Esophagus (tissue), 2 donors: ENCODE measurements around the gene WIPI1. TPM values are rescaled to one million over a fixed set of nuclear protein-coding genes. Genes with fewer than 3 reads are reported as not detected.

Experiments
- H3K27ac ChIP-seq, 2 donors: one replicate each; pipeline ENCODE4 v1.5.1; 2013; ENCODE audit warnings: low read depth in 2 of 2, mild to moderate bottlenecking in 2 of 2, inconsistent platforms in 1 of 2, low read length in 1 of 2, moderate library complexity in 1 of 2
- H3K27me3 ChIP-seq, 2 donors: one replicate each; pipeline ENCODE4 v1.6.1; 2013; ENCODE audit warnings: low read length in 2 of 2, control low read depth in 1 of 2, mild to moderate bottlenecking in 1 of 2; ENCODE audit not compliant: insufficient read depth in 2 of 2, control insufficient read depth in 1 of 2
- H3K36me3 ChIP-seq, 2 donors: one replicate each; pipeline ENCODE4 v1.6.1; 2013; ENCODE audit warnings: low read length in 1 of 2; ENCODE audit not compliant: control insufficient read depth in 2 of 2, insufficient read depth in 2 of 2
- H3K4me1 ChIP-seq, 2 donors: one replicate each; pipeline ENCODE4 v1.6.1; 2013; ENCODE audit warnings: low read length in 1 of 2; ENCODE audit not compliant: control insufficient read depth in 2 of 2, insufficient read depth in 2 of 2
- H3K4me3 ChIP-seq, 2 donors: one replicate each; pipeline ENCODE4 v1.5.1; 2013; ENCODE audit warnings: low read length in 2 of 2, mild to moderate bottlenecking in 2 of 2, low read depth in 1 of 2, moderate library complexity in 1 of 2
- H3K9me3 ChIP-seq, 2 donors: one replicate each; pipeline ENCODE4 v1.6.1; 2013; ENCODE audit warnings: mild to moderate bottlenecking in 2 of 2, low read depth in 1 of 2, low read length in 1 of 2, moderate library complexity in 1 of 2; ENCODE audit not compliant: control insufficient read depth in 2 of 2, insufficient read depth in 1 of 2
- WGBS, 2 donors: extraction: QIAGEN DNeasy Blood & Tissue Kit; methylation state at CpG; one replicate each; pipeline ENCODE4 v1.1.7; 2013; 5-methylcytosine and 5-hydroxymethylcytosine counted together
- polyA plus RNA-seq, 2 donors: library from polyadenylated mRNA; stranded (reverse); fragments of 200-250 nt; gene quantifications; one replicate each; pipeline ENCODE4 v1.2.3, GENCODE V29; 2013
- donor health status: healthy with polysubstance abuse.
- donor health status: Bipolar disorder and iron deficiency.

The WIPI1 gene
- polyA plus RNA-seq, 2 donors = 10.8 to 22.4 TPM

- WGBS, 2 donors = 76 to 86% methylated on average over 1 of the region's 1 CpG
- H3K4me3 ChIP-seq = no peak overlapping the region
- H3K4me1 ChIP-seq = no peaks in the 10 kb centered on the region
- H3K36me3 ChIP-seq = no peaks in the 10 kb centered on the region
- H3K27me3 ChIP-seq = no peaks in the 10 kb centered on the region
- H3K9me3 ChIP-seq = no peaks in the 10 kb centered on the region
- H3K27ac ChIP-seq = no peak overlapping the region
These were observed 54.2 kb downstream of the WIPI1 start for GRCh38 chr17:68403122-68403521.

- Histone ChIP-seq H3K27ac (no peak overlapping the region), H3K4me3 (no peak overlapping the region), H3K27me3 (no peaks in the 10 kb centered on the region), H3K36me3 (no peaks in the 10 kb centered on the region), H3K4me1 (no peaks in the 10 kb centered on the region), H3K9me3 (no peaks in the 10 kb centered on the region)
- WGBS, 2 donors = 85 to 93% methylated on average over 7 of the region's 7 CpGs
These were observed 56.0 kb downstream of the WIPI1 start for GRCh38 chr17:68401288-68401687.

- peaks cover 0 to 2% of the 10 kb centered on the region in 2 donors for H3K36me3 ChIP-seq
- H3K4me1 ChIP-seq = no peaks in the 10 kb centered on the region
- H3K9me3 ChIP-seq = no peaks in the 10 kb centered on the region
- H3K27ac ChIP-seq = no peak overlapping the region
- H3K27me3 ChIP-seq = no peaks in the 10 kb centered on the region
- H3K4me3 ChIP-seq = no peak overlapping the region
- WGBS, 2 donors = 77 to 82% methylated on average over 4 of the region's 4 CpGs
These were observed 56.9 kb downstream of the WIPI1 start for GRCh38 chr17:68400404-68400735.

- no peak overlapping the region for H3K4me3 ChIP-seq
- no peaks in the 10 kb centered on the region for H3K4me1 ChIP-seq
- 55 to 59% methylated on average over 19 of the region's 19 CpGs for WGBS, 2 donors
These were observed 57.5 kb downstream of the WIPI1 start for GRCh38 chr17:68399638-68400403.

GRCh38 chr17:68398691-68399637 lies 58.3 kb downstream of the WIPI1 start:
- H3K9me3 ChIP-seq = peaks cover 4 to 5% of the 10 kb centered on the region in 2 donors
- no peaks in the 10 kb centered on the region for H3K27me3 ChIP-seq
- H3K27ac ChIP-seq = no peak overlapping the region
- peaks cover 0 to 2% of the 10 kb centered on the region in 2 donors for H3K36me3 ChIP-seq
- H3K4me1 ChIP-seq = no peaks in the 10 kb centered on the region
- 21 to 28% methylated on average over 11 of the region's 11 CpGs for WGBS, 2 donors
- no peak overlapping the region for H3K4me3 ChIP-seq

More at GRCh38 chr17:68399638-68400403, 57.5 kb downstream of the WIPI1 start:
- Histone ChIP-seq H3K9me3 (peaks cover 2 to 3% of the 10 kb centered on the region in 2 donors), H3K27me3 (no peaks in the 10 kb centered on the region), H3K27ac (peak overlapping the region in 1 of 2 donors; percentile 46), H3K36me3 (peaks cover 0 to 2% of the 10 kb centered on the region in 2 donors)

GRCh38 chr17:68397108-68397536 lies 60.2 kb downstream of the WIPI1 start:
- peaks cover 0 to 2% of the 10 kb centered on the region in 2 donors for H3K36me3 ChIP-seq
- H3K4me1 ChIP-seq = no peaks in the 10 kb centered on the region
- peaks cover 4 to 5% of the 10 kb centered on the region in 2 donors for H3K9me3 ChIP-seq
- no peak overlapping the region for H3K27ac ChIP-seq
- WGBS, 2 donors = 73 to 76% methylated on average over 7 of the region's 7 CpGs
- no peaks in the 10 kb centered on the region for H3K27me3 ChIP-seq
- H3K4me3 ChIP-seq = no peak overlapping the region

- no peaks in the 10 kb centered on the region for H3K27me3 ChIP-seq
- H3K4me3 ChIP-seq = no peak overlapping the region
- 78 to 84% methylated on average over 10 of the region's 10 CpGs for WGBS, 2 donors
- no peaks in the 10 kb centered on the region for H3K4me1 ChIP-seq
- H3K36me3 ChIP-seq = peaks cover 0 to 2% of the 10 kb centered on the region in 2 donors
- H3K27ac ChIP-seq = no peak overlapping the region
- peaks cover 4 to 5% of the 10 kb centered on the region in 2 donors for H3K9me3 ChIP-seq
These were observed 60.8 kb downstream of the WIPI1 start for GRCh38 chr17:68396226-68397107.

GRCh38 chr17:68394608-68395331 lies 62.5 kb downstream of the WIPI1 start:
- H3K4me3 ChIP-seq = no peak overlapping the region
- H3K9me3 ChIP-seq = peaks cover 4 to 5% of the 10 kb centered on the region in 2 donors
- no peaks in the 10 kb centered on the region for H3K4me1 ChIP-seq
- H3K27me3 ChIP-seq = no peaks in the 10 kb centered on the region
- H3K27ac ChIP-seq = no peak overlapping the region
- H3K36me3 ChIP-seq = peaks cover 0 to 2% of the 10 kb centered on the region in 2 donors
- 93 to 96% methylated on average over 12 of the region's 12 CpGs for WGBS, 2 donors
